PC-3 (cell line): ENCODE results near the gene TMEM45A. TPM values are rescaled to one million over a fixed set of nuclear protein-coding genes. Genes with fewer than 3 reads are reported as not detected.

ENCODE experiments used
- ATAC-seq: fragments of 200-7000 bp; cut with Tn5 transposase; 2 replicates; pipeline ENCODE4 v1.9.1; 2020; ENCODE audit warnings: mild to moderate bottlenecking, moderate library complexity
- BruUV-seq: library from RNA; stranded (reverse); fragments of 400-500 nt; replicated peaks from 2 replicates; lab custom pipeline; 2021; lab: Mats Ljungman, UMichigan
- CTCF ChIA-PET: fragments of 300-600 bp; sonication (Branson Sonifier 250); formaldehyde crosslinking; loops from one replicate; lab custom pipeline; 2022; ENCODE audit warnings: antibody characterized with exemption; lab: Charles Lee
- POLR2A ChIA-PET: fragments of 300-600 bp; sonication (Branson Sonifier 250); formaldehyde crosslinking; loops from one replicate; lab custom pipeline; 2022; ENCODE audit warnings: antibody characterized with exemption; ENCODE audit not compliant: unreplicated experiment; lab: Charles Lee
- DNase-seq: peaks from one replicate; pipeline ENCODE4 v3.0.0-alpha.2; 2015
- H2AFZ ChIP-seq: fragments of 300-600 bp; sonication (generic); 2 replicates; pipeline ENCODE4 v1.6.0; 2016; ENCODE audit warnings: antibody characterized with exemption, low read length
- H3F3A ChIP-seq: fragments of 300-600 bp; sonication (generic); one replicate; pipeline ENCODE4 v1.6.0; 2017; ENCODE audit warnings: antibody characterized with exemption, low read length, control low read depth, mild to moderate bottlenecking; ENCODE audit not compliant: unreplicated experiment
- H3K27ac ChIP-seq: fragments of 300-600 bp; sonication (generic); 2 replicates; pipeline ENCODE4 v1.5.1; 2016; ENCODE audit warnings: mild to moderate bottlenecking, low read length
- H3K27me3 ChIP-seq: fragments of 300-600 bp; sonication (generic); 2 replicates; pipeline ENCODE4 v1.6.1; 2016; ENCODE audit warnings: low read length, mixed read lengths
- H3K36me3 ChIP-seq: fragments of 300-600 bp; sonication (generic); 2 replicates; pipeline ENCODE4 v1.6.1; 2016; ENCODE audit warnings: low read depth, mixed run types, low read length, mixed read lengths
- H3K4me1 ChIP-seq: fragments of 300-600 bp; sonication (generic); 2 replicates; pipeline ENCODE4 v1.5.1; 2016; ENCODE audit warnings: low read length; ENCODE audit not compliant: insufficient read depth
- H3K4me2 ChIP-seq: fragments of 300-600 bp; sonication (generic); 2 replicates; pipeline ENCODE4 v1.6.0; 2016; ENCODE audit warnings: low read length
- H3K4me3 ChIP-seq: fragments of 300-600 bp; sonication (generic); 2 replicates; pipeline ENCODE4 v1.5.1; 2016; ENCODE audit warnings: mild to moderate bottlenecking, low read length, mixed read lengths
- H3K79me2 ChIP-seq: fragments of 300-600 bp; sonication (generic); 2 replicates; pipeline ENCODE4 v1.6.1; 2017; ENCODE audit warnings: low read length, mixed read lengths
- H3K9ac ChIP-seq: fragments of 300-600 bp; sonication (generic); 2 replicates; pipeline ENCODE4 v1.6.0; 2016; ENCODE audit warnings: mild to moderate bottlenecking, low read length
- H3K9me2 ChIP-seq: fragments of 300-600 bp; sonication (generic); replicated peaks from 2 replicates; pipeline ENCODE4 v1.6.1; 2016; ENCODE audit warnings: mixed run types, low read length, mixed read lengths
- H3K9me3 ChIP-seq: fragments of 300-600 bp; sonication (generic); 2 replicates; pipeline ENCODE4 v1.6.1; 2016; ENCODE audit warnings: low read length, mixed read lengths
- H4K20me1 ChIP-seq: fragments of 300-600 bp; sonication (generic); 2 replicates; pipeline ENCODE4 v1.6.1; 2016; ENCODE audit warnings: low read length, mixed read lengths
- EZH2 ChIP-seq: fragments of 300-600 bp; sonication (generic); IDR thresholded peaks from one replicate; pipeline ENCODE4 v1.6.1; 2017; ENCODE audit warnings: antibody characterized with exemption, mild to moderate bottlenecking, low read length; ENCODE audit not compliant: unreplicated experiment
- EZH2phosphoT487 ChIP-seq: fragments of 300-600 bp; sonication (generic); IDR thresholded peaks from 2 replicates; pipeline ENCODE4 v1.6.1; 2018; ENCODE audit warnings: mild to moderate bottlenecking, antibody characterized with exemption, low read length, borderline replicate concordance
- intact Hi-C: fragments of 100-400 bp; cut with micrococcal nuclease; formaldehyde crosslinking; loops from 2 replicates; pipeline ENCODE4 v1.9.0; 2023
- total RNA-seq: library from RNA; depleted of rRNA; stranded (reverse); fragments of >200 nt; gene quantifications from 2 replicates; pipeline ENCODE4 v1.2.3, GENCODE V29; 2014
- TF ChIP-seq, protein P1 (sequence below): fragments of 300-600 bp; sonication (generic); conservative IDR thresholded peaks from 2 replicates; pipeline ENCODE4 v1.5.1; 2017; ENCODE audit warnings: antibody characterized with exemption, low read depth, mild to moderate bottlenecking, low read length

Gene TMEM45A
- total RNA-seq, 1 experiment from 2014 or later, result 7.6 TPM

DNA sequence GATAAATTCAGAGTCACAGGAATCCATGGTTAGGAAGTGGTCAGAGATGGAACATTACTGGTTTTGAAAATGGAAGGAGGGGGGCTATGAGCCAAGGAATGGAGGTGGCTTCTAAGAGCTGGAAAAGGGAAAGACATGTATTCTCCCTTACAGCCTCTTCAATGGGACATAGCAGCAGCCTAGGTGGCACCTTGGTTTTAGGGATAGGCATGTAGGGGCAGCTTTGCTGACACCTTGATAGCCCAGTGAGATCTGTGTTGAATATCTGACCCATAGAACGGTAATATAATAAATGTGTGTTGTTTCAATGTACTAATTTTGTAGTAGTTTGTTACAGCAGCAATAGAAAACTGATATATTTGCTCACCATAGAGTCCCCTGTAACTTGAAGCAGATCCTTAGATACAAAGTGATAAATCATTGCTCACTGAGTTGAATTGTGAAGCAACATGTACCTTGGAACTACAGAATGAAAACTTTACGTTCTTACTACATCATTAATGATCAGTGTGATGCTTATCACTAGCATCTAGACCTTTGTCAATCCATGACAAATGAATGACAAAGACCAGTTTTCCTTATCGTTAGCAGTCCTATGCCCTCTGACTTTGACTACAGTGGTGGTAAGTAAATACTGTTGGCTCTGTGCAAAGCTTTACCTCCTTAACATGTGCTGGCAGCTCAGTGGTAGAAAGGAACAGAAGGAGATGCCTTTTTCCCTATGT lies 53.8 kb downstream of the TMEM45A start:
- DNase-seq, result peak; percentile 12
- POLR2A ChIA-PET, result no interaction called here

DNA sequence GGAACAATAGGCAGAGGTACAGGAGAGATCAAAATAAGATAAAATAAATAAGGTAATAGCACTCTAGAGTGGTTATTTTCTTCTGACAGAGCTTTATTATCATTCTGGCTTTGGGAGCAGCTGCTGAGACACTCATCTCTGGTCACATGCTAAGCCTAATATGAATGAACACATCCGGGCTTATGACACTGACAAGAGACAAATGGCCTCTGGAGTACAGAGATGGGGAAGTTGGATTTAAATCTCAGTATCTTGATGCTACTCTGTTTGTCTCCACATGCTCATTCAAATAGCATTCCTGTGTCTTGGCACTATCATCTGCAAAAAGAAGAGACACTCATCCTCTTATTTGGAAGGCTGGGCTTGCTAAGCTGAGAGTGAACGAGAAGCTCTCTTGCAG lies 55.6 kb downstream of the TMEM45A start:
- Histone ChIP-seq H2AFZ (no peak overlapping the region), H3F3A (no peaks in the 10 kb centered on the region), H3K27me3 (no peaks in the 10 kb centered on the region), H3K9me2 (no peaks in the 10 kb centered on the region), H3K4me1 (no peaks in the 10 kb centered on the region), H3K27ac (no peak overlapping the region), H3K9me3 (no peaks in the 10 kb centered on the region), H3K79me2 (no peaks in the 10 kb centered on the region), H3K36me3 (no peaks in the 10 kb centered on the region), H3K9ac (no peak overlapping the region), H3K4me2 (no peak overlapping the region), H3K4me3 (no peak overlapping the region), H4K20me1 (no peaks in the 10 kb centered on the region)
- ATAC-seq, result no peak
- CTCF ChIA-PET, result no interaction called here
- BruUV-seq, result no TSS peak
- intact Hi-C loops, result no loop called here
- DNase-seq, result no peak
- TF ChIP-seq EZH2phosphoT487, result no peak
- TF ChIP-seq, protein P1, sequence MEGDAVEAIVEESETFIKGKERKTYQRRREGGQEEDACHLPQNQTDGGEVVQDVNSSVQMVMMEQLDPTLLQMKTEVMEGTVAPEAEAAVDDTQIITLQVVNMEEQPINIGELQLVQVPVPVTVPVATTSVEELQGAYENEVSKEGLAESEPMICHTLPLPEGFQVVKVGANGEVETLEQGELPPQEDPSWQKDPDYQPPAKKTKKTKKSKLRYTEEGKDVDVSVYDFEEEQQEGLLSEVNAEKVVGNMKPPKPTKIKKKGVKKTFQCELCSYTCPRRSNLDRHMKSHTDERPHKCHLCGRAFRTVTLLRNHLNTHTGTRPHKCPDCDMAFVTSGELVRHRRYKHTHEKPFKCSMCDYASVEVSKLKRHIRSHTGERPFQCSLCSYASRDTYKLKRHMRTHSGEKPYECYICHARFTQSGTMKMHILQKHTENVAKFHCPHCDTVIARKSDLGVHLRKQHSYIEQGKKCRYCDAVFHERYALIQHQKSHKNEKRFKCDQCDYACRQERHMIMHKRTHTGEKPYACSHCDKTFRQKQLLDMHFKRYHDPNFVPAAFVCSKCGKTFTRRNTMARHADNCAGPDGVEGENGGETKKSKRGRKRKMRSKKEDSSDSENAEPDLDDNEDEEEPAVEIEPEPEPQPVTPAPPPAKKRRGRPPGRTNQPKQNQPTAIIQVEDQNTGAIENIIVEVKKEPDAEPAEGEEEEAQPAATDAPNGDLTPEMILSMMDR, result no peak
- TF ChIP-seq EZH2, result no peak
- POLR2A ChIA-PET, result no interaction called here

More for the DNA sequence above, 53.8 kb downstream of the TMEM45A start:
- H3K9me3 ChIP-seq, result no peaks in the 10 kb centered on the region
- no peaks in the 10 kb centered on the region for H3F3A ChIP-seq
- H3K9ac ChIP-seq, result no peak overlapping the region
- no peak overlapping the region for H3K27ac ChIP-seq
- H3K9me2 ChIP-seq, result no peaks in the 10 kb centered on the region
- intact Hi-C loops, result no loop called here
- no peak for ATAC-seq
- H3K4me2 ChIP-seq, result no peak overlapping the region
- CTCF ChIA-PET, result no interaction called here
- no TSS peak for BruUV-seq
- no peaks in the 10 kb centered on the region for H3K27me3 ChIP-seq
- H3K36me3 ChIP-seq, result no peaks in the 10 kb centered on the region
- no peaks in the 10 kb centered on the region for H4K20me1 ChIP-seq
- TF ChIP-seq, protein P1, result no peak
- TF ChIP-seq EZH2phosphoT487, result no peak
- H3K4me1 ChIP-seq, result peaks cover 8% of the 10 kb centered on the region
- H3K4me3 ChIP-seq, result no peak overlapping the region
- H2AFZ ChIP-seq, result no peak overlapping the region
- H3K79me2 ChIP-seq, result no peaks in the 10 kb centered on the region
